ENCODE results near the gene NEMP1.
A peak's percentile ranks its signal among the peaks of the same experiment; 100 is the strongest.
"Not testable (repeated sequence)": the region's sequence is repeated elsewhere in the genome, so short reads cannot be mapped to it uniquely, and the experiment has no call there.

NEMP1 gene

GRCh38 chr12:57078519-57079404 lies at the start of gene NEMP1:
NEMP1 (minus strand) TSS chr12:57078791; CDS start chr12:57078745, 46 bp downstream.
- DNase-seq = peak; percentile 100

- peak; percentile 90 for DNase-seq
Observed at GRCh38 chr12:57127726-57128518, 49.3 kb upstream of the NEMP1 start, which contains the start of gene LRP1. LRP1 (plus strand) TSS chr12:57128483; CDS start chr12:57128965, 482 bp downstream.

GRCh38 chr12:57127101-57127725 lies 48.6 kb upstream of the NEMP1 start:
- DNase-seq = peak; percentile 66

- no peak for DNase-seq
Observed at GRCh38 chr12:57126561-57126960, 48.0 kb upstream of the NEMP1 start.

GRCh38 chr12:57126061-57126460 lies 47.5 kb upstream of the NEMP1 start:
- DNase-seq = no peak

- DNase-seq = peak; percentile 92
Observed at GRCh38 chr12:57124261-57124877, 45.8 kb upstream of the NEMP1 start.

- DNase-seq = no peak
Observed at GRCh38 chr12:57123813-57124212, 45.2 kb upstream of the NEMP1 start.

- not testable (repeated sequence) for DNase-seq
Observed at GRCh38 chr12:57120718-57121117, 42.1 kb upstream of the NEMP1 start.

- no peak for DNase-seq
Observed at GRCh38 chr12:57119294-57120085, 40.9 kb upstream of the NEMP1 start.

GRCh38 chr12:57118711-57119271 lies 40.2 kb upstream of the NEMP1 start:
- DNase-seq = peak; percentile 92

- DNase-seq = no peak
Observed at GRCh38 chr12:57116580-57117281, 38.1 kb upstream of the NEMP1 start.

- no peak for DNase-seq
Observed at GRCh38 chr12:57112492-57113294, 34.1 kb upstream of the NEMP1 start.

GRCh38 chr12:57111031-57111734 lies 32.6 kb upstream of the NEMP1 start, which contains the start of gene STAT6:
STAT6 (minus strand) TSS chr12:57111362; CDS start chr12:57108278, 3,084 bp downstream.
- DNase-seq = peak; percentile 93

- peak; percentile 74 for DNase-seq
Observed at GRCh38 chr12:57110104-57111030, 31.8 kb upstream of the NEMP1 start.

- no peak for DNase-seq
Observed at GRCh38 chr12:57109207-57110103, 30.9 kb upstream of the NEMP1 start.

- DNase-seq = no peak
Observed at GRCh38 chr12:57107456-57108155, 29.0 kb upstream of the NEMP1 start.

Measured in suppressor macrophage treated with lipopolysaccharide for 4 hours (primary cell).